SH-SY5Y (cell line): ENCODE results near the gene SYCN.

ENCODE experiments used
- GATA2 ChIP-seq: IDR thresholded peaks from 2 replicates; pipeline ENCODE4 v1.6.1; 2011; ENCODE audit warnings: mild to moderate bottlenecking, low read depth, low read length
- GATA3 ChIP-seq: IDR thresholded peaks from 2 replicates; pipeline ENCODE4 v1.6.1; 2011; ENCODE audit warnings: low read depth, mild to moderate bottlenecking, low read length, moderate library complexity

DNA sequence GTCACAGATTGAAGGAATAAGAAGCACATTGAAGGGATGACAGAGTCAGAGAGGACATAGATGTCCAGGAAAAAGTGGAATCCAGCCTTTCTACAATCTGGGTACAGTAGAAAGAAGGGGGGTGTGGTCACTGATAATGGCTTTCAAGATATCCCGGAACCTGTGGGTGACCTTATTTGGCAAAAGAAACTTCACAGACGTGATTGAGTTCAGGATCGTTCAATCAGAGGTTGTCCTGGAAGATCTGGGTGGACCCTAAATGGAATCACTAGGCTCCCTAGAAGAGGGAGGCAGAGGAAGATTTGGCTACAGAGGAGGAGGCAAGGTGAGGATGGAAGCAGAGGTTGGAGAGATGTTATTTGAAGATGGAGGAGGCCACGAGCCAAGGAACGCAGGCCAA, 13.0 kb upstream of the SYCN start:
- TF ChIP-seq GATA2 (no peak), GATA3 (no peak)
